ENCODE data around the gene ZNF518A.

DNA sequence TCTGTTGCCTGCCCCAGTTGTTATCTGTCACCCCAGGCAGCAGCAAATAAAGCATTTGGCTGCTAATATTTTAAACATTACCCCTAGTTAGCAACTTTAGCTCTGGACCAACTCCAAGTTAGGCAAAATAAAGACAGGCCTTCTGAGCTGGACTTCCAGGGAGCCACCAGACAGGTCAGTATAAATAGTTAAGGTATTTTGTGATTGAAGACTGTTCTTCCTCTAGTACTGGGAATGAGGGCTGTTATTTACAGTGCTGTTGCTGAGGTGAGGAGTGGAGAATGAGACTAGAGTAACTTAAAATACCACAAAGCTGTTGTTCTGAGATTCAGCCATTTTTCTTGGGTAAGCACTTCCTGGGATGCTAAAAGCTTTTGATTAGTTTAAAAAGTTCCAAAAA lies 40.1 kb downstream of the ZNF518A start:
- TF ChIP-seq, protein P1, sequence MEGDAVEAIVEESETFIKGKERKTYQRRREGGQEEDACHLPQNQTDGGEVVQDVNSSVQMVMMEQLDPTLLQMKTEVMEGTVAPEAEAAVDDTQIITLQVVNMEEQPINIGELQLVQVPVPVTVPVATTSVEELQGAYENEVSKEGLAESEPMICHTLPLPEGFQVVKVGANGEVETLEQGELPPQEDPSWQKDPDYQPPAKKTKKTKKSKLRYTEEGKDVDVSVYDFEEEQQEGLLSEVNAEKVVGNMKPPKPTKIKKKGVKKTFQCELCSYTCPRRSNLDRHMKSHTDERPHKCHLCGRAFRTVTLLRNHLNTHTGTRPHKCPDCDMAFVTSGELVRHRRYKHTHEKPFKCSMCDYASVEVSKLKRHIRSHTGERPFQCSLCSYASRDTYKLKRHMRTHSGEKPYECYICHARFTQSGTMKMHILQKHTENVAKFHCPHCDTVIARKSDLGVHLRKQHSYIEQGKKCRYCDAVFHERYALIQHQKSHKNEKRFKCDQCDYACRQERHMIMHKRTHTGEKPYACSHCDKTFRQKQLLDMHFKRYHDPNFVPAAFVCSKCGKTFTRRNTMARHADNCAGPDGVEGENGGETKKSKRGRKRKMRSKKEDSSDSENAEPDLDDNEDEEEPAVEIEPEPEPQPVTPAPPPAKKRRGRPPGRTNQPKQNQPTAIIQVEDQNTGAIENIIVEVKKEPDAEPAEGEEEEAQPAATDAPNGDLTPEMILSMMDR (IDR thresholded peaks at IDR 0.05 in 8 of 11, conservative IDR thresholded peaks at IDR 0.05 in 3 of 11) = no peak
- no peak for TF ChIP-seq POLR2A (IDR thresholded peaks at IDR 0.05)
